Ovary (tissue), 3 donors: ENCODE measurements around the gene LRFN4.

Source experiments
- CTCF ChIP-seq, 3 donors: fragments of 450-650 bp in 2 of 3; fragments of 200-600 bp in 1 of 3; IDR thresholded peaks; one replicate each; pipeline versions ENCODE4 v1.5.1 to v1.8.0; 2016 to 2022; ENCODE audit warnings: antibody characterized with exemption in 3 of 3, mild to moderate bottlenecking in 1 of 3
- POLR2A ChIP-seq: fragments of 450-650 bp; IDR thresholded peaks from one replicate; pipeline ENCODE4 v1.6.1; 2017; ENCODE audit warnings: antibody characterized with exemption, mild to moderate bottlenecking, moderate library complexity
- donor health status: DM: no; HTN: no; CAD: no.

- TF ChIP-seq CTCF (IDR thresholded peaks at IDR 0.05), result no peak
- no peak for TF ChIP-seq POLR2A
Measured at GRCh38 chr11:66823700-66824099, 33.2 kb upstream of the LRFN4 start.
